Endodermal cell (in vitro differentiated cells): ENCODE results near the gene FBXO46. TPM values are rescaled to one million over a fixed set of nuclear protein-coding genes. Genes with fewer than 3 reads are reported as not detected.

Source experiments
- DNase-seq: peaks from one replicate; pipeline ENCODE4 v3.0.0-alpha.2; 2017
- H3K27ac ChIP-seq: 2 replicates; pipeline ENCODE4 v1.5.1; 2013; ENCODE audit warnings: mild to moderate bottlenecking, low read depth, low read length, moderate library complexity
- H3K27me3 ChIP-seq: 2 replicates; pipeline ENCODE4 v1.6.1; 2013; ENCODE audit warnings: mild to moderate bottlenecking, low read length, moderate library complexity; ENCODE audit not compliant: insufficient read depth, control insufficient read depth, poor library complexity, severe bottlenecking
- H3K36me3 ChIP-seq: 2 replicates; pipeline ENCODE4 v1.7.0; 2013; ENCODE audit warnings: mild to moderate bottlenecking, low read length, moderate library complexity; ENCODE audit not compliant: control insufficient read depth, insufficient read depth
- H3K4me1 ChIP-seq: one replicate; pipeline ENCODE4 v1.7.0; 2013; ENCODE audit warnings: low read length; ENCODE audit not compliant: control insufficient read depth, insufficient read depth
- H3K4me3 ChIP-seq: 2 replicates; pipeline ENCODE4 v1.5.1; 2013; ENCODE audit warnings: mild to moderate bottlenecking, low read length, moderate library complexity
- H3K9ac ChIP-seq: 2 replicates; pipeline ENCODE4 v1.6.1; 2013; ENCODE audit warnings: mild to moderate bottlenecking, low read length, moderate library complexity; ENCODE audit not compliant: poor library complexity, severe bottlenecking; ENCODE audit errors: extremely low read depth
- H3K9me3 ChIP-seq: 2 replicates; pipeline ENCODE4 v1.6.1; 2013; ENCODE audit warnings: mild to moderate bottlenecking, low read length, moderate library complexity; ENCODE audit not compliant: control insufficient read depth
- H3K27ac Mint-ChIP-seq: 2 replicates; pipeline ENCODE4 v1.8.0; 2020; ENCODE audit warnings: mixed read lengths
- H3K27me3 Mint-ChIP-seq: 2 replicates; pipeline ENCODE4 v1.8.0; 2021; ENCODE audit warnings: mild to moderate bottlenecking, mixed read lengths; ENCODE audit not compliant: insufficient read depth
- H3K36me3 Mint-ChIP-seq: 2 replicates; pipeline ENCODE4 v1.8.0; 2020; ENCODE audit warnings: low read depth, mixed read lengths
- H3K4me1 Mint-ChIP-seq: 2 replicates; pipeline ENCODE4 v1.8.0; 2020; ENCODE audit warnings: mixed read lengths
- H3K4me3 Mint-ChIP-seq: 2 replicates; pipeline ENCODE4 v1.8.0; 2020; ENCODE audit warnings: mild to moderate bottlenecking, moderate library complexity, mixed read lengths
- H3K9me3 Mint-ChIP-seq: 2 replicates; pipeline ENCODE4 v1.8.0; 2020; ENCODE audit warnings: mild to moderate bottlenecking, mixed read lengths
- WGBS, 2 experiments: methylation state at CpG; one replicate each; pipeline versions ENCODE4 v1.1.5 to v1.1.7; 2013; ENCODE audit warnings: missing lambda C conversion rate in 2 of 2, mixed read lengths in 1 of 2; ENCODE audit not compliant: insufficient coverage in 1 of 2, insufficient read length in 1 of 2; 5-methylcytosine and 5-hydroxymethylcytosine counted together
- total RNA-seq, 2 donors: library from RNA; stranded (reverse); fragmentation: NEBNext Ultra II Directional in 1 of 2; extraction: Animal tissue kit (Norgen Biotek cat#: 25700) in 1 of 2; gene quantifications; 2 replicates in 1 of 2; 3 replicates in 1 of 2; pipeline ENCODE4 v1.2.1, GENCODE V29; 2021
- TF ChIP-seq, protein P1 (sequence below): fragments of 200-600 bp; sonication (generic); conservative IDR thresholded peaks from 2 replicates; pipeline ENCODE4 v1.5.0; 2021; ENCODE audit warnings: antibody characterized with exemption, mild to moderate bottlenecking

Gene FBXO46
- total RNA-seq, 2 donors from 2014 or later: 36.5 to 42.8 TPM

DNA sequence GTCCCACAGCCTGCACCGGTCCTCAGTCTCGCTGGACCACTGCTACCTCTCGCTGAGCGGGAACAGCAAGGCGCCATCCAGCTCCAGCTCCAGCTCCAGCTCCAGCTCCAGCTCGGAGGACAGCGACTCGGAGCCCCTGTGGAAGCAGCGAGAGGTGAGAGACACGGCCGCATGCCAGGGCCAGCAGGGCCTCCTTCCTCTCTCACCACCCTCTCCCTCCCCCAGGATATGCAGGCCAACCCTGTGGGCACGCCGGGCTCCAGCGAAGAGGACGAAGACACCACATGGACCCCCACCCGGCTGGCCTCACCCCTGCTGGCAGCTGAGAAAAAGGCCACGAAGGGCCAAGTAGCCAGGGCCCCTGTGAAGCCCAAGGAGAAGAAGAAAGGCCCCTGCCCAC lies 31.0 kb upstream of the FBXO46 start:
- Histone ChIP-seq H3K4me3 (no peak overlapping the region), H3K27me3 (no peaks in the 10 kb centered on the region), H3K9ac (no peak overlapping the region), H3K36me3 (no peaks in the 10 kb centered on the region), H3K27ac (no peak overlapping the region), H3K9me3 (no peaks in the 10 kb centered on the region), H3K4me1 (peaks cover 13% of the 10 kb centered on the region)
- Mint-ChIP-seq H3K9me3 (no peaks in the 10 kb centered on the region), H3K4me3 (no peak overlapping the region), H3K27ac (no peak overlapping the region), H3K36me3 (no peaks in the 10 kb centered on the region), H3K27me3 (peaks cover 7% of the 10 kb centered on the region), H3K4me1 (peaks cover 9% of the 10 kb centered on the region)
- 71 to 75% methylated on average over 8 to 17 of the region's 17 CpGs for WGBS, 2 experiments
- TF ChIP-seq, protein P1, sequence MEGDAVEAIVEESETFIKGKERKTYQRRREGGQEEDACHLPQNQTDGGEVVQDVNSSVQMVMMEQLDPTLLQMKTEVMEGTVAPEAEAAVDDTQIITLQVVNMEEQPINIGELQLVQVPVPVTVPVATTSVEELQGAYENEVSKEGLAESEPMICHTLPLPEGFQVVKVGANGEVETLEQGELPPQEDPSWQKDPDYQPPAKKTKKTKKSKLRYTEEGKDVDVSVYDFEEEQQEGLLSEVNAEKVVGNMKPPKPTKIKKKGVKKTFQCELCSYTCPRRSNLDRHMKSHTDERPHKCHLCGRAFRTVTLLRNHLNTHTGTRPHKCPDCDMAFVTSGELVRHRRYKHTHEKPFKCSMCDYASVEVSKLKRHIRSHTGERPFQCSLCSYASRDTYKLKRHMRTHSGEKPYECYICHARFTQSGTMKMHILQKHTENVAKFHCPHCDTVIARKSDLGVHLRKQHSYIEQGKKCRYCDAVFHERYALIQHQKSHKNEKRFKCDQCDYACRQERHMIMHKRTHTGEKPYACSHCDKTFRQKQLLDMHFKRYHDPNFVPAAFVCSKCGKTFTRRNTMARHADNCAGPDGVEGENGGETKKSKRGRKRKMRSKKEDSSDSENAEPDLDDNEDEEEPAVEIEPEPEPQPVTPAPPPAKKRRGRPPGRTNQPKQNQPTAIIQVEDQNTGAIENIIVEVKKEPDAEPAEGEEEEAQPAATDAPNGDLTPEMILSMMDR: no peak
- DNase-seq: peak; percentile 86

DNA sequence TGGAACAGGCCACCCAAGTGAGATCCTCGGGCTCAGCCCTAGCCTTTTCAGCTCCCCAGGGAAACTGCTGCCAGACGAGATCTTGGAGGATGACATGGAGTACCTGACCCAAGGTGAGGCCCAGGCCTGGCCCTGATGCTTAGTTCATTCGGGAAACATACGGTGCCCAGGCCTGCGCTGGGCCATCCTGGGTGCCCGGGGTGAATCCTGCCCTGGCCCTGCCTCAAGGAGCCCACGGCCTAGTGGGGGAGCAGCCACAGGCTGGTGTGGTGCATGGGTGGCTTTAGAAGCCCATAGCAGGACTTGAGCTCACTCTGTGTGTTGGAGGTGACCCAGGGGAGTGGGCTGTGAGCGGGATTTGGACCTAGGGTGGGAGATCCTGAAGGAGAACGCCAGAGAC lies 28.2 kb upstream of the FBXO46 start:
- Histone ChIP-seq H3K9ac (no peak overlapping the region), H3K4me3 (no peak overlapping the region), H3K36me3 (no peaks in the 10 kb centered on the region), H3K27ac (no peak overlapping the region), H3K9me3 (no peaks in the 10 kb centered on the region), H3K4me1 (no peaks in the 10 kb centered on the region), H3K27me3 (no peaks in the 10 kb centered on the region)
- Mint-ChIP-seq H3K36me3 (no peaks in the 10 kb centered on the region), H3K27me3 (peaks cover 8% of the 10 kb centered on the region), H3K4me3 (no peak overlapping the region), H3K4me1 (no peaks in the 10 kb centered on the region), H3K9me3 (no peaks in the 10 kb centered on the region), H3K27ac (no peak overlapping the region)
- WGBS, 2 experiments: 89 to 94% methylated on average over 5 to 9 of the region's 9 CpGs
- no peak for DNase-seq
- TF ChIP-seq, protein P1: no peak

DNA sequence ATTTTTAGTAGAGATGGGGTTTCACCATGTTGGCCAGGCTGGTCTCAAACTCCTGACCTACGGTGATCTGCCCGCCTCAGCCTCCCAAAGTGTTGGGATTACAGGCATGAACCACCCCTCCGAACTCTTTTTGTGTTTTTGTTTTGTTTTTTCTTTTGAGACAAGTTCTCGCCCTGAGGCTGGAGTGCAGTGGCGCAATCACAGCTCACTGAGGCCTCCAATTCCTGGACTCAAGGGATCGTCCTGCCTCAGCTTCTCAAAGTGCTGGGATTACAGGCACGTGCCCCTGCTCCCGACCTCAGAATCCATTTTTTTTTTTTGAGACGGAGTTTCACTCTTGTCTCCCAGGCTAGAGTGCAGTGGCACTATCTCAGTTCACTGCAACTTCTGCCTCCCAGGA lies 27.0 kb upstream of the FBXO46 start:
- H3K9ac ChIP-seq: no peak overlapping the region
- H3K9me3 ChIP-seq: no peaks in the 10 kb centered on the region
- Mint-ChIP-seq H3K4me3 (no peak overlapping the region), H3K27me3 (peaks cover 8% of the 10 kb centered on the region), H3K9me3 (no peaks in the 10 kb centered on the region), H3K27ac (no peak overlapping the region), H3K4me1 (peaks cover 2% of the 10 kb centered on the region), H3K36me3 (no peaks in the 10 kb centered on the region)
- no peaks in the 10 kb centered on the region for H3K27me3 ChIP-seq
- no peak for DNase-seq
- no peak overlapping the region for H3K27ac ChIP-seq
- 90 to 93% methylated on average over 6 to 9 of the region's 9 CpGs for WGBS, 2 experiments
- H3K4me3 ChIP-seq: no peak overlapping the region
- H3K4me1 ChIP-seq: no peaks in the 10 kb centered on the region
- no peaks in the 10 kb centered on the region for H3K36me3 ChIP-seq
- TF ChIP-seq, protein P1: no peak
